HK-2 (cell line): ENCODE data around the gene COL5A3.
A peak's percentile ranks its signal among the peaks of the same experiment; 100 is the strongest.
"Not testable (repeated sequence)": the region's sequence is repeated elsewhere in the genome, so short reads cannot be mapped to it uniquely, and the experiment has no call there.

Experiments used
- DNase-seq: peaks from one replicate; pipeline ENCODE4 v3.0.0-alpha.2; 2018; ENCODE audit not compliant: unreplicated experiment

The COL5A3 gene

GRCh38 chr19:10010247-10010691 lies at the start of gene COL5A3:
Gene COL5A3 (minus strand): TSS chr19:10010504. CDS start chr19:10010385, 119 bp downstream.
- DNase-seq, result no peak

GRCh38 chr19:10052602-10053360 lies 42.5 kb upstream of the COL5A3 start:
- no peak for DNase-seq

GRCh38 chr19:10049626-10050025 lies 39.3 kb upstream of the COL5A3 start:
- no peak for DNase-seq

GRCh38 chr19:10045371-10045770 lies 35.1 kb upstream of the COL5A3 start:
- no peak for DNase-seq

GRCh38 chr19:10044390-10044789 lies 34.1 kb upstream of the COL5A3 start:
- no peak for DNase-seq

GRCh38 chr19:10043286-10043927 lies 33.1 kb upstream of the COL5A3 start:
- peak; percentile 17 for DNase-seq

GRCh38 chr19:10037809-10038208 lies 27.5 kb upstream of the COL5A3 start:
- DNase-seq, result no peak

GRCh38 chr19:10037367-10037766 lies 27.1 kb upstream of the COL5A3 start:
- DNase-seq, result no peak

GRCh38 chr19:10036601-10037071 lies 26.3 kb upstream of the COL5A3 start:
- no peak for DNase-seq

GRCh38 chr19:10033614-10034013 lies 23.3 kb upstream of the COL5A3 start:
- DNase-seq, result no peak

- peak; percentile 97 for DNase-seq
Measured at GRCh38 chr19:10027158-10027997, 17.1 kb upstream of the COL5A3 start.

GRCh38 chr19:10026744-10027143 lies 16.4 kb upstream of the COL5A3 start:
- no peak for DNase-seq

GRCh38 chr19:10023096-10023495 lies 12.8 kb upstream of the COL5A3 start:
- DNase-seq, result not testable (repeated sequence)

- DNase-seq, result no peak
Measured at GRCh38 chr19:10021863-10022262, 11.6 kb upstream of the COL5A3 start.

- no peak for DNase-seq
Measured at GRCh38 chr19:10021446-10021845, 11.1 kb upstream of the COL5A3 start.

- DNase-seq, result no peak
Measured at GRCh38 chr19:10020851-10021250, 10.5 kb upstream of the COL5A3 start.

- no peak for DNase-seq
Measured at GRCh38 chr19:10019246-10019645, 8.9 kb upstream of the COL5A3 start.

- no peak for DNase-seq
Measured at GRCh38 chr19:10018786-10019185, 8.5 kb upstream of the COL5A3 start.

- no peak for DNase-seq
Measured at GRCh38 chr19:10018263-10018662, 8.0 kb upstream of the COL5A3 start.

GRCh38 chr19:10013834-10014618 lies 3.7 kb upstream of the COL5A3 start:
- no peak for DNase-seq

GRCh38 chr19:10013316-10013715 lies 3.0 kb upstream of the COL5A3 start, which contains the start of gene RDH8:
Gene RDH8 (plus strand): TSS chr19:10013483. CDS start chr19:10013498, 15 bp downstream.
- no peak for DNase-seq
